ENCODE data around the gene UGT2B11.
"Not testable (repeated sequence)": the region's sequence is repeated elsewhere in the genome, so short reads cannot be mapped to it uniquely, and the experiment has no call there.

The UGT2B11 gene

GRCh38 chr4:69239557-69240168 lies 25.1 kb upstream of the UGT2B11 start:
- no peaks in the 10 kb centered on the region for H3K36me3 ChIP-seq (replicated peaks; ENCODE audit: insufficient read depth, low read length)
- H3K4me3 ChIP-seq (ENCODE audit: low read length), result no peak overlapping the region
- H3K9ac ChIP-seq (ENCODE audit: low read length), result no peak overlapping the region
- H3K27me3 ChIP-seq (replicated peaks; ENCODE audit: insufficient read depth, low read length), result no peaks in the 10 kb centered on the region
- H3K27ac ChIP-seq (ENCODE audit: low read length), result no peak overlapping the region
- no peaks in the 10 kb centered on the region for H3K9me2 ChIP-seq (replicated peaks; ENCODE audit: insufficient read depth, low read length)
- no peak overlapping the region for H3K4me2 ChIP-seq (ENCODE audit: low read depth, low read length)
- H3K4me1 ChIP-seq (ENCODE audit: low read length), result no peaks in the 10 kb centered on the region
- no peaks in the 10 kb centered on the region for H4K20me1 ChIP-seq (ENCODE audit: insufficient read depth, low read length)
- TF ChIP-seq EZH2 (optimal IDR thresholded peaks at IDR 0.05; ENCODE audit: low read depth, low read length) (no peak), CTCF (IDR thresholded peaks at IDR 0.05; ENCODE audit: low read length) (no peak), EZH2phosphoT487 (IDR thresholded peaks at IDR 0.05; ENCODE audit: low read length) (no peak)
- H3K79me2 ChIP-seq (ENCODE audit: low read length), result no peaks in the 10 kb centered on the region
- DNase-seq, result no peak
- H2AFZ ChIP-seq (ENCODE audit: low read length), result no peak overlapping the region
- no peaks in the 10 kb centered on the region for H3F3A ChIP-seq (ENCODE audit: insufficient read depth, low read length)
- H3K9me3 ChIP-seq (replicated peaks; ENCODE audit: insufficient read depth, low read length), result no peaks in the 10 kb centered on the region

GRCh38 chr4:69239092-69239491 lies 24.5 kb upstream of the UGT2B11 start:
- no peak overlapping the region for H3K27ac ChIP-seq (ENCODE audit: low read length)

GRCh38 chr4:69224891-69225290 lies 10.3 kb upstream of the UGT2B11 start:
- DNase-seq, result no peak
- no peak overlapping the region for H3K4me3 ChIP-seq (ENCODE audit: low read length)
- TF ChIP-seq EZH2 (optimal IDR thresholded peaks at IDR 0.05; ENCODE audit: low read depth, low read length), result no peak
- no peak for TF ChIP-seq EZH2phosphoT487 (IDR thresholded peaks at IDR 0.05; ENCODE audit: low read length)
- TF ChIP-seq CTCF (IDR thresholded peaks at IDR 0.05; ENCODE audit: low read length), result no peak
- no peak overlapping the region for H3K4me2 ChIP-seq (ENCODE audit: low read depth, low read length)
- no peaks in the 10 kb centered on the region for H3K9me3 ChIP-seq (replicated peaks; ENCODE audit: insufficient read depth, low read length)
- no peaks in the 10 kb centered on the region for H3K9me2 ChIP-seq (replicated peaks; ENCODE audit: insufficient read depth, low read length)
- no peak overlapping the region for H3K9ac ChIP-seq (ENCODE audit: low read length)
- H3K27me3 ChIP-seq (replicated peaks; ENCODE audit: insufficient read depth, low read length), result no peaks in the 10 kb centered on the region
- H3F3A ChIP-seq (ENCODE audit: insufficient read depth, low read length), result no peaks in the 10 kb centered on the region
- no peak overlapping the region for H3K27ac ChIP-seq (ENCODE audit: low read length)
- H3K79me2 ChIP-seq (ENCODE audit: low read length), result no peaks in the 10 kb centered on the region
- no peaks in the 10 kb centered on the region for H3K36me3 ChIP-seq (replicated peaks; ENCODE audit: insufficient read depth, low read length)
- H3K4me1 ChIP-seq (ENCODE audit: low read length), result no peaks in the 10 kb centered on the region
- H4K20me1 ChIP-seq (ENCODE audit: insufficient read depth, low read length), result no peaks in the 10 kb centered on the region
- H2AFZ ChIP-seq (ENCODE audit: low read length), result no peak overlapping the region

More at GRCh38 chr4:69239092-69239491, 24.5 kb upstream of the UGT2B11 start:
- H3K27me3 ChIP-seq (replicated peaks; ENCODE audit: insufficient read depth, low read length), result no peaks in the 10 kb centered on the region
- no peaks in the 10 kb centered on the region for H3K4me1 ChIP-seq (ENCODE audit: low read length)
- no peak for DNase-seq
- no peaks in the 10 kb centered on the region for H3K79me2 ChIP-seq (ENCODE audit: low read length)
- no peaks in the 10 kb centered on the region for H3K9me3 ChIP-seq (replicated peaks; ENCODE audit: insufficient read depth, low read length)
- H3K4me3 ChIP-seq (ENCODE audit: low read length), result no peak overlapping the region
- no peak overlapping the region for H2AFZ ChIP-seq (ENCODE audit: low read length)
- H3F3A ChIP-seq (ENCODE audit: insufficient read depth, low read length), result no peaks in the 10 kb centered on the region
- H3K36me3 ChIP-seq (replicated peaks; ENCODE audit: insufficient read depth, low read length), result no peaks in the 10 kb centered on the region
- no peaks in the 10 kb centered on the region for H3K9me2 ChIP-seq (replicated peaks; ENCODE audit: insufficient read depth, low read length)
- TF ChIP-seq CTCF (IDR thresholded peaks at IDR 0.05; ENCODE audit: low read length) (no peak), EZH2phosphoT487 (IDR thresholded peaks at IDR 0.05; ENCODE audit: low read length) (no peak), EZH2 (optimal IDR thresholded peaks at IDR 0.05; ENCODE audit: low read depth, low read length) (no peak)
- no peak overlapping the region for H3K4me2 ChIP-seq (ENCODE audit: low read depth, low read length)
- H3K9ac ChIP-seq (ENCODE audit: low read length), result no peak overlapping the region
- H4K20me1 ChIP-seq (ENCODE audit: insufficient read depth, low read length), result no peaks in the 10 kb centered on the region

- not testable (repeated sequence) for H3K9me3 ChIP-seq (replicated peaks; ENCODE audit: insufficient read depth, low read length); H3K4me2 ChIP-seq (ENCODE audit: low read depth, low read length); H3K27me3 ChIP-seq (replicated peaks; ENCODE audit: insufficient read depth, low read length); H3K9me2 ChIP-seq (replicated peaks; ENCODE audit: insufficient read depth, low read length); H3K4me3 ChIP-seq (ENCODE audit: low read length); H3F3A ChIP-seq (ENCODE audit: insufficient read depth, low read length); H3K36me3 ChIP-seq (replicated peaks; ENCODE audit: insufficient read depth, low read length); H3K4me1 ChIP-seq (ENCODE audit: low read length); H4K20me1 ChIP-seq (ENCODE audit: insufficient read depth, low read length); H3K9ac ChIP-seq (ENCODE audit: low read length); DNase-seq; H3K79me2 ChIP-seq (ENCODE audit: low read length); H3K27ac ChIP-seq (ENCODE audit: low read length); H2AFZ ChIP-seq (ENCODE audit: low read length)
Observed at GRCh38 chr4:69223277-69223676, 8.7 kb upstream of the UGT2B11 start.

GRCh38 chr4:69218491-69218890 lies 3.9 kb upstream of the UGT2B11 start:
- not testable (repeated sequence) for H3K27ac ChIP-seq (ENCODE audit: low read length); H3K4me1 ChIP-seq (ENCODE audit: low read length); H3K4me2 ChIP-seq (ENCODE audit: low read depth, low read length); H3K9me3 ChIP-seq (replicated peaks; ENCODE audit: insufficient read depth, low read length); H4K20me1 ChIP-seq (ENCODE audit: insufficient read depth, low read length); DNase-seq; H3K79me2 ChIP-seq (ENCODE audit: low read length); H3K27me3 ChIP-seq (replicated peaks; ENCODE audit: insufficient read depth, low read length); H3F3A ChIP-seq (ENCODE audit: insufficient read depth, low read length); H3K36me3 ChIP-seq (replicated peaks; ENCODE audit: insufficient read depth, low read length); H3K4me3 ChIP-seq (ENCODE audit: low read length); H2AFZ ChIP-seq (ENCODE audit: low read length); H3K9me2 ChIP-seq (replicated peaks; ENCODE audit: insufficient read depth, low read length); H3K9ac ChIP-seq (ENCODE audit: low read length)
